ENCODE measurements around the gene IER2. TPM values are rescaled to one million over a fixed set of nuclear protein-coding genes. Genes with fewer than 3 reads are reported as not detected.

Gene IER2
- total and polyA plus RNA-seq, 9 of the 15 experiments (the other 6 are each of a cell fraction or from before 2014, with no cell fraction given) = 4.5 to 205 (median 23.7) TPM

DNA sequence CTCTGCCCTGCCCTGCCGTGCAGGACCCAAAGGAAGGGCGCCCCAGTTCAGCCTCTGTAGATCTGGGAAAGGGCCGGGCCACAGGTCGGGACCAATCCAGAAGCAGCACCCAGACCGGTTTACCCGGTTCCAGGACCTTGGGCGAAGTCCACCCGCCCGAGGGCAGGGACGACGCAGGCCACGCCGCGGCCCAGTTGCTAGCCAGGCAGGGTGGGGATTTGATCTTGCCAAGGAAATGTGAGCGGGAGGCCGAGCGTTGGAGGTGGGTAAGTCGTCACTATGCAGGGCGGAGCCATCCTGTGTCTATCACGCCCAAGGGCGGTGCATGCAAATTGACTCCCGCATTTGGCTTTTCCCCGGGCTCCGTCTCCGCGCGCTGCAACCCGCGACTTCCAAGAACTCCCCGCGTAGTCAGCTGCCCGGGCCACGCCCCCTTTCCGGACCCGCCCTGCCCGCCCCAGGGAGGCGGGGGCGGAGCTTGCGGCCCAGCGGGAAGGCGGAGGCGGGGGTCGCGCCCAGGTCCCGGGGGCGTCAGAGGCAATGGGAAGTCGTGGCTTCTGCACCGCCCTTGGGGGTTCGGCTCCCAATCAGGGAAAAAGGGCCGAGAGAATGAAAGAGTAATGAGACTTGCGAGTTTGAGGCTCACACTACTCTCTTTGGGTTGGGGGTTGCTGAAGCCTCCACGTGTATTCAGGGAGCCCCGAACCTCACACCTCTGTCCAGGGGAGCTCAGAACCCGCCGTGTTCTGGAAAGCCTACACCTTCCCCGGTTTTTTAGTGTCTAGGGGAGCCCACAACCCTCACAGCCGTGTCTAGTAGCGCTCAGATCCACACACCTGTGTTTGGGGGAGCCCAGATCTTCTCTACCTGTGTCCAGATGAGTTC lies 12.8 kb downstream of the IER2 start (continued):
- TF ChIP-seq, protein P1, sequence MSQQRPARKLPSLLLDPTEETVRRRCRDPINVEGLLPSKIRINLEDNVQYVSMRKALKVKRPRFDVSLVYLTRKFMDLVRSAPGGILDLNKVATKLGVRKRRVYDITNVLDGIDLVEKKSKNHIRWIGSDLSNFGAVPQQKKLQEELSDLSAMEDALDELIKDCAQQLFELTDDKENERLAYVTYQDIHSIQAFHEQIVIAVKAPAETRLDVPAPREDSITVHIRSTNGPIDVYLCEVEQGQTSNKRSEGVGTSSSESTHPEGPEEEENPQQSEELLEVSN (IDR thresholded peaks at IDR 0.05; ENCODE audit: borderline replicate concordance in 1 of 2, extremely low read depth in 1 of 2, insufficient read depth in 1 of 2, insufficient read length in 1 of 2, low read depth in 1 of 2, low read length in 1 of 2, poor library complexity in 1 of 2, severe bottlenecking in 1 of 2) = peak; percentile 49 to 71
- TF ChIP-seq, protein P2, sequence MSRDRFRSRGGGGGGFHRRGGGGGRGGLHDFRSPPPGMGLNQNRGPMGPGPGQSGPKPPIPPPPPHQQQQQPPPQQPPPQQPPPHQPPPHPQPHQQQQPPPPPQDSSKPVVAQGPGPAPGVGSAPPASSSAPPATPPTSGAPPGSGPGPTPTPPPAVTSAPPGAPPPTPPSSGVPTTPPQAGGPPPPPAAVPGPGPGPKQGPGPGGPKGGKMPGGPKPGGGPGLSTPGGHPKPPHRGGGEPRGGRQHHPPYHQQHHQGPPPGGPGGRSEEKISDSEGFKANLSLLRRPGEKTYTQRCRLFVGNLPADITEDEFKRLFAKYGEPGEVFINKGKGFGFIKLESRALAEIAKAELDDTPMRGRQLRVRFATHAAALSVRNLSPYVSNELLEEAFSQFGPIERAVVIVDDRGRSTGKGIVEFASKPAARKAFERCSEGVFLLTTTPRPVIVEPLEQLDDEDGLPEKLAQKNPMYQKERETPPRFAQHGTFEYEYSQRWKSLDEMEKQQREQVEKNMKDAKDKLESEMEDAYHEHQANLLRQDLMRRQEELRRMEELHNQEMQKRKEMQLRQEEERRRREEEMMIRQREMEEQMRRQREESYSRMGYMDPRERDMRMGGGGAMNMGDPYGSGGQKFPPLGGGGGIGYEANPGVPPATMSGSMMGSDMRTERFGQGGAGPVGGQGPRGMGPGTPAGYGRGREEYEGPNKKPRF (IDR thresholded peaks at IDR 0.05; ENCODE audit: low read depth, low read length) = no peak
- TF ChIP-seq, protein P3, sequence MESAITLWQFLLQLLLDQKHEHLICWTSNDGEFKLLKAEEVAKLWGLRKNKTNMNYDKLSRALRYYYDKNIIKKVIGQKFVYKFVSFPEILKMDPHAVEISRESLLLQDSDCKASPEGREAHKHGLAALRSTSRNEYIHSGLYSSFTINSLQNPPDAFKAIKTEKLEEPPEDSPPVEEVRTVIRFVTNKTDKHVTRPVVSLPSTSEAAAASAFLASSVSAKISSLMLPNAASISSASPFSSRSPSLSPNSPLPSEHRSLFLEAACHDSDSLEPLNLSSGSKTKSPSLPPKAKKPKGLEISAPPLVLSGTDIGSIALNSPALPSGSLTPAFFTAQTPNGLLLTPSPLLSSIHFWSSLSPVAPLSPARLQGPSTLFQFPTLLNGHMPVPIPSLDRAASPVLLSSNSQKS (CRISPR knock-in tag; IDR thresholded peaks at IDR 0.05) = no peak
- TF ChIP-seq RB1 (IDR thresholded peaks at IDR 0.05; ENCODE audit: low read depth) (peak; percentile 22; the same call in 1 of the 2 replicates), OTX1 (CRISPR knock-in tag; IDR thresholded peaks at IDR 0.05) (0 out of 2 replicates have a peak, but pooled peaks have one; percentile 37), TSC22D4 (tag; IDR thresholded peaks at IDR 0.05) (no peak), XRCC4 (IDR thresholded peaks at IDR 0.05; ENCODE audit: extremely low read depth, insufficient read depth, insufficient read length) (no peak), CBFA2T3 (IDR thresholded peaks at IDR 0.05) (0 out of 2 replicates have a peak, but pooled peaks have one; percentile 5), NRF1 (conservative IDR thresholded peaks at IDR 0.05 in 1 of 2, IDR thresholded peaks at IDR 0.05 in 1 of 2) (peak; percentile 77 to 84), XRCC3 (IDR thresholded peaks at IDR 0.05) (no peak), ZNF175 (CRISPR knock-in tag; IDR thresholded peaks at IDR 0.05; ENCODE audit: low read depth) (peak; percentile 65; the same call in 1 of the 2 replicates), ZNF830 (CRISPR knock-in tag; IDR thresholded peaks at IDR 0.05) (0 out of 2 replicates have a peak, but pooled peaks have one; percentile 68), NR1H2 (CRISPR knock-in tag; IDR thresholded peaks at IDR 0.05) (0 out of 2 replicates have a peak, but pooled peaks have one; percentile 3), BRD4 (IDR thresholded peaks at IDR 0.05) (peak; percentile 18; the same call in 1 of the 2 replicates), NCOA1 (IDR thresholded peaks at IDR 0.05; ENCODE audit: low read depth) (no peak)
- TF ChIP-seq, protein P4, sequence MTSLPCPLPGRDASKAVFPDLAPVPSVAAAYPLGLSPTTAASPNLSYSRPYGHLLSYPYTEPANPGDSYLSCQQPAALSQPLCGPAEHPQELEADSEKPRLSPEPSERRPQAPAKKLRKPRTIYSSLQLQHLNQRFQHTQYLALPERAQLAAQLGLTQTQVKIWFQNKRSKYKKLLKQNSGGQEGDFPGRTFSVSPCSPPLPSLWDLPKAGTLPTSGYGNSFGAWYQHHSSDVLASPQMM (CRISPR knock-in tag; IDR thresholded peaks at IDR 0.05) = no peak
- TF ChIP-seq, protein P5, sequence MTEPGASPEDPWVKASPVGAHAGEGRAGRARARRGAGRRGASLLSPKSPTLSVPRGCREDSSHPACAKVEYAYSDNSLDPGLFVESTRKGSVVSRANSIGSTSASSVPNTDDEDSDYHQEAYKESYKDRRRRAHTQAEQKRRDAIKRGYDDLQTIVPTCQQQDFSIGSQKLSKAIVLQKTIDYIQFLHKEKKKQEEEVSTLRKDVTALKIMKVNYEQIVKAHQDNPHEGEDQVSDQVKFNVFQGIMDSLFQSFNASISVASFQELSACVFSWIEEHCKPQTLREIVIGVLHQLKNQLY (CRISPR knock-in tag; conservative IDR thresholded peaks at IDR 0.05) = no peak
